ENCODE data around the gene CDYL. TPM values are rescaled to one million over a fixed set of nuclear protein-coding genes. Genes with fewer than 3 reads are reported as not detected.

CDYL gene
- total RNA-seq, 1 experiment from 2014 or later = 38.4 TPM

DNA sequence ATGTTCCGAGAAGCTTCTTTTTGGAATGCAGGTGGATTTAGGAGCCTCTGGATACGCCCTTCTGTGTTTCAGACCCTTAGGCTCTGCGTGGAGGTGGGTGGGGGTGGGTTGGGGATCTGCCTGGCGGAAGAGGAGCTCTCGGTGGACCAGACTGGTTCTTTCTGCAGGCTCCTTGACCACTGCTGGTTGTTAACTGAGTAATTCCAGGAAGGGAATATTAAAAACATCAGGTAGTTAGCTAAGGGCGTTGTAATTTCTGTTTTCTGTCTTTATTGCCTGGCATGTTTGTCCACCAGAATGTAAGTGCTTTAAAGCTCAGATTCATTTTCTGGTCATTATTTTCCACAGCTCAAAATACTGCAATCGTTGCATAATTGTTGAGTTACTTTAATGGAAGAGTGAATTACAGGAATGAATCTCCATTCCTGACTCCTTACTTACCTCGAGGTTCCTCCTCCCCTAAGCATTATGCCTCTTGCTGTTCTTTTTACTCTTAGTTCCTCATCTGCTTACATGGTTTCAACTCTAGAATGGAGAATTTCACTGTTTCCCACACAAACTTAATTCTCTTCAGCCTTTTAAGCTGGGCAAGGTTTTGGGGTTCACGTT lies 5.9 kb downstream of the CDYL start:
- Histone ChIP-seq H3K9me2 (replicated peaks; ENCODE audit: low read length) (no peaks in the 10 kb centered on the region), H3K9ac (ENCODE audit: low read length) (no peak overlapping the region), H2AFZ (ENCODE audit: low read length) (no peak overlapping the region), H3K4me1 (ENCODE audit: insufficient read depth, low read length) (peaks cover 6% of the 10 kb centered on the region; the same call in 1 of the 2 replicates), H3K4me2 (ENCODE audit: low read length) (no peak overlapping the region), H3F3A (ENCODE audit: low read length, unreplicated experiment) (no peaks in the 10 kb centered on the region), H3K9me3 (ENCODE audit: low read length) (peaks cover 8% of the 10 kb centered on the region), H3K27ac (ENCODE audit: low read length) (no peak overlapping the region), H3K27me3 (ENCODE audit: low read length) (no peaks in the 10 kb centered on the region), H4K20me1 (ENCODE audit: low read length) (peaks cover 61% of the 10 kb centered on the region), H3K4me3 (ENCODE audit: low read length) (no peak overlapping the region), H3K36me3 (ENCODE audit: low read depth, low read length) (peaks cover 10% of the 10 kb centered on the region; the same call in 1 of the 2 replicates), H3K79me2 (ENCODE audit: low read length) (peaks cover 99% of the 10 kb centered on the region)
- intact Hi-C loops (cut with micrococcal nuclease) = no loop called here
- DNase-seq = no peak
- POLR2A ChIA-PET (ENCODE audit: unreplicated experiment) = no interaction called here
- no TSS peak for BruUV-seq (replicated peaks)
- CTCF ChIA-PET = no interaction called here
- TF ChIP-seq, protein P1, sequence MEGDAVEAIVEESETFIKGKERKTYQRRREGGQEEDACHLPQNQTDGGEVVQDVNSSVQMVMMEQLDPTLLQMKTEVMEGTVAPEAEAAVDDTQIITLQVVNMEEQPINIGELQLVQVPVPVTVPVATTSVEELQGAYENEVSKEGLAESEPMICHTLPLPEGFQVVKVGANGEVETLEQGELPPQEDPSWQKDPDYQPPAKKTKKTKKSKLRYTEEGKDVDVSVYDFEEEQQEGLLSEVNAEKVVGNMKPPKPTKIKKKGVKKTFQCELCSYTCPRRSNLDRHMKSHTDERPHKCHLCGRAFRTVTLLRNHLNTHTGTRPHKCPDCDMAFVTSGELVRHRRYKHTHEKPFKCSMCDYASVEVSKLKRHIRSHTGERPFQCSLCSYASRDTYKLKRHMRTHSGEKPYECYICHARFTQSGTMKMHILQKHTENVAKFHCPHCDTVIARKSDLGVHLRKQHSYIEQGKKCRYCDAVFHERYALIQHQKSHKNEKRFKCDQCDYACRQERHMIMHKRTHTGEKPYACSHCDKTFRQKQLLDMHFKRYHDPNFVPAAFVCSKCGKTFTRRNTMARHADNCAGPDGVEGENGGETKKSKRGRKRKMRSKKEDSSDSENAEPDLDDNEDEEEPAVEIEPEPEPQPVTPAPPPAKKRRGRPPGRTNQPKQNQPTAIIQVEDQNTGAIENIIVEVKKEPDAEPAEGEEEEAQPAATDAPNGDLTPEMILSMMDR (conservative IDR thresholded peaks at IDR 0.05; ENCODE audit: low read depth, low read length) = no peak
- no peak for TF ChIP-seq EZH2phosphoT487 (IDR thresholded peaks at IDR 0.05; ENCODE audit: borderline replicate concordance, low read length)
- TF ChIP-seq EZH2 (IDR thresholded peaks at IDR 0.05; ENCODE audit: low read length, unreplicated experiment) = no peak
- no peak for ATAC-seq

DNA sequence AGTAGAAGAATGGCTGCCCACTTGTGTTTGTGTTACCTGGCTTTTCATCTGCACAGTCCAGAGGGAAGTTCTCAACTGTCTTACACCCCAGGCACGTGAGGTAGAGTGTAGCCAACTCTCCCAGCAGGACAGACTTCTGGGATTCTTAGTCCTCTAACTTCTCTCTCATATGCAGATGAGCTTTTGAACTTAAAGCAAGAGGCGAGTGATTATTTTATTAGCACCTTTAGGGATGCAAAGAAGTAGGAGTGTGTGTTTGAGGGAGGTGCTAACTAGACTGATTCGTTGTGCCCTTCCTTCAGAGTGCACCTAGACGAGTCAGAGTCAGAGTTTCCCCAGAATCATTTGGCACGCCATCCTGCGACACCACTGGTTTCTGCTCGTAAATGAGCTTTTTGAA lies 10.8 kb downstream of the CDYL start:
- ChIA-PET POLR2A (ENCODE audit: unreplicated experiment) (no interaction called here), CTCF (no interaction called here)
- Histone ChIP-seq H3K4me2 (ENCODE audit: low read length) (no peak overlapping the region), H4K20me1 (ENCODE audit: low read length) (peaks cover 61% of the 10 kb centered on the region), H3K79me2 (ENCODE audit: low read length) (peaks cover 99% of the 10 kb centered on the region), H3K9me3 (ENCODE audit: low read length) (no peaks in the 10 kb centered on the region), H3K27me3 (ENCODE audit: low read length) (no peaks in the 10 kb centered on the region), H3K4me1 (ENCODE audit: insufficient read depth, low read length) (no peaks in the 10 kb centered on the region), H3K9ac (ENCODE audit: low read length) (no peak overlapping the region), H3K9me2 (replicated peaks; ENCODE audit: low read length) (no peaks in the 10 kb centered on the region), H3K27ac (ENCODE audit: low read length) (no peak overlapping the region), H3K36me3 (ENCODE audit: low read depth, low read length) (0 out of 2 replicates have a peak, but pooled peaks cover 2% of the 10 kb centered on the region), H2AFZ (ENCODE audit: low read length) (no peak overlapping the region), H3F3A (ENCODE audit: low read length, unreplicated experiment) (no peaks in the 10 kb centered on the region), H3K4me3 (ENCODE audit: low read length) (no peak overlapping the region)
- intact Hi-C loops (cut with micrococcal nuclease) = no loop called here
- DNase-seq (no peak), ATAC-seq (no peak)
- BruUV-seq (replicated peaks) = no TSS peak
- no peak for TF ChIP-seq EZH2phosphoT487 (IDR thresholded peaks at IDR 0.05; ENCODE audit: borderline replicate concordance, low read length)
- no peak for TF ChIP-seq EZH2 (IDR thresholded peaks at IDR 0.05; ENCODE audit: low read length, unreplicated experiment)
- TF ChIP-seq, protein P1 (conservative IDR thresholded peaks at IDR 0.05; ENCODE audit: low read depth, low read length) = no peak

- intact Hi-C loops (cut with micrococcal nuclease) = no loop called here
- ChIA-PET CTCF (no interaction called here), POLR2A (ENCODE audit: unreplicated experiment) (no interaction called here)
- H3K4me1 ChIP-seq (ENCODE audit: insufficient read depth, low read length) = no peaks in the 10 kb centered on the region
- no peak overlapping the region for H3K4me3 ChIP-seq (ENCODE audit: low read length)
- H3K9me3 ChIP-seq (ENCODE audit: low read length) = no peaks in the 10 kb centered on the region
- H3K9me2 ChIP-seq (replicated peaks; ENCODE audit: low read length) = no peaks in the 10 kb centered on the region
- BruUV-seq (replicated peaks) = no TSS peak
- 0 out of 2 replicates have a peak, but pooled peaks cover 2% of the 10 kb centered on the region for H3K36me3 ChIP-seq (ENCODE audit: low read depth, low read length)
- no peak overlapping the region for H3K27ac ChIP-seq (ENCODE audit: low read length)
- H3F3A ChIP-seq (ENCODE audit: low read length, unreplicated experiment) = no peaks in the 10 kb centered on the region
- no peak overlapping the region for H3K9ac ChIP-seq (ENCODE audit: low read length)
- peaks cover 98% of the 10 kb centered on the region for H3K79me2 ChIP-seq (ENCODE audit: low read length)
- no peak overlapping the region for H2AFZ ChIP-seq (ENCODE audit: low read length)
- DNase-seq (no peak), ATAC-seq (no peak)
- peaks cover 52% of the 10 kb centered on the region for H4K20me1 ChIP-seq (ENCODE audit: low read length)
- no peak overlapping the region for H3K4me2 ChIP-seq (ENCODE audit: low read length)
- H3K27me3 ChIP-seq (ENCODE audit: low read length) = no peaks in the 10 kb centered on the region
- TF ChIP-seq EZH2phosphoT487 (IDR thresholded peaks at IDR 0.05; ENCODE audit: borderline replicate concordance, low read length) (no peak), EZH2 (IDR thresholded peaks at IDR 0.05; ENCODE audit: low read length, unreplicated experiment) (no peak)
- TF ChIP-seq, protein P1 (conservative IDR thresholded peaks at IDR 0.05; ENCODE audit: low read depth, low read length) = no peak
These were observed 12.3 kb downstream of the CDYL start for GRCh38 chr6:4788482-4788881.

All from PC-3 (cell line).